Measurements from ENCODE around the gene CASP2. TPM values are rescaled to one million over a fixed set of nuclear protein-coding genes. Genes with fewer than 3 reads are reported as not detected.

CASP2 gene
- total RNA-seq, 1 experiment from 2014 or later: 67.2 TPM

DNA sequence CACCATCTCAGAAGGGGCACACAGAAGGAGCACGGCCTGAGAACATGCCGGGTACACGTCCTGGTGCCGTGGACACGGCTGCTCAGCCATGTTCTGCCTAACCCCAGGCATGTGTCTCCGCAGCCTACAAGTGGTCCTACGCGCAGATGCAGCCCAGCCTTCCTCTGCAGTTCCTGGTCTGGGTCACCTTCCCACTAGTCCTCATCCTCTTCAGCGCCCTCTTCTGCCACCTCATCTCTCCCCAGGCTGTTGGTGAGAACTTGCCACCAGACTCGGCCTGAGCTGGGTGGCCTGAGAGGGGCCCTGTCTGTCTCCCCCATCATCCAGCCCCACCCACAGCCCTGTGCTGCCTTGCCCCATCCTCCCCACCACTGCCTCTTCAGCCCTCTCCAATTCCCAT, 33.1 kb downstream of the CASP2 start:
- no peaks in the 10 kb centered on the region for H3K9me2 ChIP-seq (ENCODE audit: insufficient read depth)
- no peaks in the 10 kb centered on the region for H3K9me3 ChIP-seq (ENCODE audit: insufficient read depth, low read depth)
- H3K27me3 ChIP-seq (ENCODE audit: insufficient read depth, low read depth): no peaks in the 10 kb centered on the region
- POLR2A ChIA-PET (ENCODE audit: unreplicated experiment): no interaction called here
- BruUV-seq (replicated peaks): no TSS peak
- intact Hi-C loops (cut with micrococcal nuclease; ENCODE audit: unreplicated experiment): loop anchor here (2.0 kb wide), 1 partner anchor 88 kb away; the partner anchor contains the start of gene EPHA1
- no peaks in the 10 kb centered on the region for H3K36me3 ChIP-seq (ENCODE audit: low read depth)
- no peaks in the 10 kb centered on the region for H3K79me2 ChIP-seq (ENCODE audit: low read depth)
- no peak for TF ChIP-seq EZH2 (IDR thresholded peaks at IDR 0.05; ENCODE audit: low read depth)
- TF ChIP-seq, protein P1, sequence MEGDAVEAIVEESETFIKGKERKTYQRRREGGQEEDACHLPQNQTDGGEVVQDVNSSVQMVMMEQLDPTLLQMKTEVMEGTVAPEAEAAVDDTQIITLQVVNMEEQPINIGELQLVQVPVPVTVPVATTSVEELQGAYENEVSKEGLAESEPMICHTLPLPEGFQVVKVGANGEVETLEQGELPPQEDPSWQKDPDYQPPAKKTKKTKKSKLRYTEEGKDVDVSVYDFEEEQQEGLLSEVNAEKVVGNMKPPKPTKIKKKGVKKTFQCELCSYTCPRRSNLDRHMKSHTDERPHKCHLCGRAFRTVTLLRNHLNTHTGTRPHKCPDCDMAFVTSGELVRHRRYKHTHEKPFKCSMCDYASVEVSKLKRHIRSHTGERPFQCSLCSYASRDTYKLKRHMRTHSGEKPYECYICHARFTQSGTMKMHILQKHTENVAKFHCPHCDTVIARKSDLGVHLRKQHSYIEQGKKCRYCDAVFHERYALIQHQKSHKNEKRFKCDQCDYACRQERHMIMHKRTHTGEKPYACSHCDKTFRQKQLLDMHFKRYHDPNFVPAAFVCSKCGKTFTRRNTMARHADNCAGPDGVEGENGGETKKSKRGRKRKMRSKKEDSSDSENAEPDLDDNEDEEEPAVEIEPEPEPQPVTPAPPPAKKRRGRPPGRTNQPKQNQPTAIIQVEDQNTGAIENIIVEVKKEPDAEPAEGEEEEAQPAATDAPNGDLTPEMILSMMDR (conservative IDR thresholded peaks at IDR 0.05): no peak
- no peaks in the 10 kb centered on the region for H3F3A ChIP-seq (ENCODE audit: insufficient read depth, low read depth)
- CTCF ChIA-PET: interaction anchor here (0.7 kb wide), 1 partner anchor 39 kb away, joined by 3 read pairs; no protein-coding TSS in a partner anchor
- no peak overlapping the region for H3K4me2 ChIP-seq
- DNase-seq: no peak
- no peaks in the 10 kb centered on the region for H4K20me1 ChIP-seq (ENCODE audit: insufficient read depth)
- no peak overlapping the region for H2AFZ ChIP-seq
- no peak overlapping the region for H3K27ac ChIP-seq
- H3K4me1 ChIP-seq (replicated peaks; ENCODE audit: insufficient read depth): peaks cover 6% of the 10 kb centered on the region; the same call in 1 of the 2 replicates
- H3K4me3 ChIP-seq: no peak overlapping the region

DNA sequence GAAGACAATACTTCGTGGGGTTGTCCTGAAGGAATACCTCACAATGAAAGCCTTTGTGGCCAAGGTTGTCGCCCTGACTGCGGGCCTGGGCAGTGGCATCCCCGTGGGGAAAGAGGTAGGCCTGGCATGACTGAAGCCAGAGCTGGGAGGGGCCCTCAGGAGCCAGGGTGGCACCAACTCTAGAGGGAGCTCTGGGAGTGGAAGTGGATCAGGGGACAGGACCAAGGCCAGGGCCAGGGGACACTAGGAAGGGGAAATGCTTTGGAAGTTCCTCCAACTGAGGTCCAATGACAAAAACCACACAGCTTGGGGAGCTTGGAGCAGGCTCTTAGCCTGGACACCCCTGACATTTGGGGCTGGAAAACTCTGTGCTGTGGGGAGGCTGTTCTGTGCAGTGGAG, 33.6 kb downstream of the CASP2 start:
- H2AFZ ChIP-seq: no peak overlapping the region
- ChIA-PET POLR2A (ENCODE audit: unreplicated experiment) (no interaction called here), CTCF (interaction anchor here (0.7 kb wide), 1 partner anchor 38 kb away, joined by 3 read pairs; no protein-coding TSS in a partner anchor)
- H3K4me3 ChIP-seq: no peak overlapping the region
- H3K27me3 ChIP-seq (ENCODE audit: insufficient read depth, low read depth): no peaks in the 10 kb centered on the region
- no peaks in the 10 kb centered on the region for H3K79me2 ChIP-seq (ENCODE audit: low read depth)
- H4K20me1 ChIP-seq (ENCODE audit: insufficient read depth): no peaks in the 10 kb centered on the region
- peaks cover 6% of the 10 kb centered on the region; the same call in 1 of the 2 replicates for H3K4me1 ChIP-seq (replicated peaks; ENCODE audit: insufficient read depth)
- no peak for TF ChIP-seq EZH2 (IDR thresholded peaks at IDR 0.05; ENCODE audit: low read depth)
- TF ChIP-seq, protein P1 (conservative IDR thresholded peaks at IDR 0.05): no peak; the same call in 1 of the 2 replicates
- no peaks in the 10 kb centered on the region for H3K9me2 ChIP-seq (ENCODE audit: insufficient read depth)
- H3K9me3 ChIP-seq (ENCODE audit: insufficient read depth, low read depth): no peaks in the 10 kb centered on the region
- no TSS peak for BruUV-seq (replicated peaks)
- no peak overlapping the region for H3K4me2 ChIP-seq
- intact Hi-C loops (cut with micrococcal nuclease; ENCODE audit: unreplicated experiment): loop anchor here (2.0 kb wide), 1 partner anchor 87 kb away; the partner anchor contains the start of gene EPHA1
- H3K27ac ChIP-seq: no peak overlapping the region
- no peaks in the 10 kb centered on the region for H3F3A ChIP-seq (ENCODE audit: insufficient read depth, low read depth)
- H3K36me3 ChIP-seq (ENCODE audit: low read depth): no peaks in the 10 kb centered on the region
- peak in 1 of 2 experiments; percentile 37 for DNase-seq

DNA sequence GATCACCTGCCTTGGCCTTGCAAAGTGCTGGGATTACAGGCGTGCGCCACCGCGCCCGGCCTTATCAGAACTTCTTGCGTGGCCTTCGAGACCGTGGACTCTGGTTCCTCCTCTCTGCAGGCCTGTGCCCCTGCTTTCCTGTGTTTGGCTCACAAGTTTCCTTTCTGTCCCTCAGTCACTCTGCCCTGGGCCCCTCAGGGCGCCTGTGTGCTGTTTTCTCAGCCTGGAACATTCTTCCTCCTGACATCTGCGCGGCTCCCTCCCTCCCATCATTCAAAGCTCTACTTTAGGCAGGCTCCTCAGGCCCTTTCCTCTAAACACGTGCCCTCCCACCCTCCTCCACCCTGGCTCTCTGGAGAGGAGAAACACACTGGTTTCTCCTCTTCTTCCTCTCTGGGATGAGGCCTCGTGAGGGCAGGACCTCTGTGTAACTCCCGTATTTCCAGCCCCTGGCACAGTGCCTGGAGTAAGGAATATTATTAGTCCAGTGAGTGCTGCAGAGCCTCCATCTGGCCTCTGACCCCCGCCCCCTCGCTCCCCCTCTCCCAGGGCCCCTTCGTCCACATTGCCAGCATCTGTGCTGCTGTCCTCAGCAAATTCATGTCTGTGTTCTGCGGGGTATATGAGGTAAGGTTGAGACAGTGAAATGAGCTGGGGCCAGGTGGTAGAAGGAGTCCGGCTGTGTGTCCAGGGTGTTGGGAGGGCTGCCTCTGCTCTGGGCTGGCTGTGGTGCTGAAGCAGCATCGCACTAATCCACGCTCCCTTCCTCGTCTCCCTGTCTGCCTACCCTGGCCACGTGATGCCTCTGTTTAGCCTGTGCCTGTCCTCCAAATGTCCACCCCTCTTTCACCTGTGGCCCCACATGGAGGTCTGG, 34.8 kb downstream of the CASP2 start:
- no peaks in the 10 kb centered on the region for H3K79me2 ChIP-seq (ENCODE audit: low read depth)
- H3K27ac ChIP-seq: no peak overlapping the region
- H2AFZ ChIP-seq: no peak overlapping the region
- no peak for TF ChIP-seq EZH2 (IDR thresholded peaks at IDR 0.05; ENCODE audit: low read depth)
- TF ChIP-seq, protein P1 (conservative IDR thresholded peaks at IDR 0.05): no peak
- no peaks in the 10 kb centered on the region for H4K20me1 ChIP-seq (ENCODE audit: insufficient read depth)
- no TSS peak for BruUV-seq (replicated peaks)
- H3K9me2 ChIP-seq (ENCODE audit: insufficient read depth): no peaks in the 10 kb centered on the region
- intact Hi-C loops (cut with micrococcal nuclease; ENCODE audit: unreplicated experiment): no loop called here
- H3K4me3 ChIP-seq: no peak overlapping the region
- no peak for DNase-seq
- H3F3A ChIP-seq (ENCODE audit: insufficient read depth, low read depth): no peaks in the 10 kb centered on the region
- peaks cover 6% of the 10 kb centered on the region; the same call in 1 of the 2 replicates for H3K4me1 ChIP-seq (replicated peaks; ENCODE audit: insufficient read depth)
- ChIA-PET CTCF (interaction anchor here (0.7 kb wide), 1 partner anchor 579 kb away, joined by 5 read pairs; the partner anchor contains the start of gene TCAF1), POLR2A (ENCODE audit: unreplicated experiment) (interaction anchor here (0.7 kb wide), 1 partner anchor 60 kb away, joined by 5 read pairs; no protein-coding TSS in a partner anchor)
- H3K36me3 ChIP-seq (ENCODE audit: low read depth): no peaks in the 10 kb centered on the region
- no peak overlapping the region for H3K4me2 ChIP-seq
- no peaks in the 10 kb centered on the region for H3K9me3 ChIP-seq (ENCODE audit: insufficient read depth, low read depth)
- H3K27me3 ChIP-seq (ENCODE audit: insufficient read depth, low read depth): no peaks in the 10 kb centered on the region
